Karpas-422 (cell line): ENCODE measurements around the gene CABLES1. TPM values are rescaled to one million over a fixed set of nuclear protein-coding genes. Genes with fewer than 3 reads are reported as not detected.
A peak's percentile ranks its signal among the peaks of the same experiment; 100 is the strongest.

ENCODE experiments used
- DNase-seq: peaks from one replicate; pipeline ENCODE4 v3.0.0-alpha.2; 2015
- H2AFZ ChIP-seq: fragments of 200-600 bp; sonication (generic); 2 replicates; pipeline ENCODE4 v1.6.1; 2014; ENCODE audit warnings: antibody characterized with exemption, low read length, mixed read lengths
- H3K27ac ChIP-seq: fragments of 200-600 bp; sonication (generic); 2 replicates; pipeline ENCODE4 v1.5.1; 2014; ENCODE audit warnings: mild to moderate bottlenecking, low read length, moderate library complexity
- H3K27me3 ChIP-seq: fragments of 200-600 bp; sonication (generic); 2 replicates; pipeline ENCODE4 v1.6.1; 2014; ENCODE audit warnings: low read length, mixed read lengths
- H3K36me3 ChIP-seq: fragments of 200-600 bp; sonication (generic); 2 replicates; pipeline ENCODE4 v1.6.1; 2014; ENCODE audit warnings: low read length, mixed read lengths; ENCODE audit not compliant: insufficient read depth
- H3K4me1 ChIP-seq: fragments of 200-600 bp; sonication (generic); 2 replicates; pipeline ENCODE4 v1.6.1; 2014; ENCODE audit warnings: mild to moderate bottlenecking, low read length, mixed read lengths
- H3K4me2 ChIP-seq: fragments of 200-600 bp; sonication (generic); 2 replicates; pipeline ENCODE4 v1.6.1; 2014; ENCODE audit warnings: low read length, low read depth, mild to moderate bottlenecking; ENCODE audit not compliant: poor library complexity, severe bottlenecking
- H3K4me3 ChIP-seq: fragments of 200-600 bp; sonication (generic); 2 replicates; pipeline ENCODE4 v1.5.1; 2014; ENCODE audit warnings: mild to moderate bottlenecking, antibody characterized with exemption, low read length, mixed read lengths
- H3K79me2 ChIP-seq: fragments of 200-600 bp; sonication (generic); 2 replicates; pipeline ENCODE4 v1.6.1; 2014; ENCODE audit warnings: mild to moderate bottlenecking, low read length, mixed read lengths
- H3K9ac ChIP-seq: fragments of 200-600 bp; sonication (generic); 2 replicates; pipeline ENCODE4 v1.6.0; 2014; ENCODE audit warnings: low read length
- H3K9me2 ChIP-seq: fragments of 200-600 bp; sonication (generic), shearing (Covaris generic); replicated peaks from 2 replicates; pipeline ENCODE4 v1.6.0; 2014; ENCODE audit warnings: mild to moderate bottlenecking, low read length, moderate library complexity; ENCODE audit not compliant: insufficient read depth
- H3K9me3 ChIP-seq: fragments of 300-700, 200-600 bp; sonication (generic); 2 replicates; pipeline ENCODE4 v1.6.1; 2014; ENCODE audit warnings: low read length, mixed read lengths
- H4K20me1 ChIP-seq: fragments of 200-600 bp; sonication (generic); 2 replicates; pipeline ENCODE4 v1.6.1; 2014; ENCODE audit warnings: mild to moderate bottlenecking, antibody characterized with exemption, low read length, low read depth; ENCODE audit not compliant: insufficient read depth
- total RNA-seq: library from RNA; depleted of rRNA; stranded (reverse); fragments of >200 nt; shearing (Covaris generic); gene quantifications from 2 replicates; pipeline ENCODE4 v1.2.3, GENCODE V29; 2014; ENCODE audit warnings: low replicate concordance

Gene CABLES1
- total RNA-seq, 1 experiment from 2014 or later: not detected

DNA sequence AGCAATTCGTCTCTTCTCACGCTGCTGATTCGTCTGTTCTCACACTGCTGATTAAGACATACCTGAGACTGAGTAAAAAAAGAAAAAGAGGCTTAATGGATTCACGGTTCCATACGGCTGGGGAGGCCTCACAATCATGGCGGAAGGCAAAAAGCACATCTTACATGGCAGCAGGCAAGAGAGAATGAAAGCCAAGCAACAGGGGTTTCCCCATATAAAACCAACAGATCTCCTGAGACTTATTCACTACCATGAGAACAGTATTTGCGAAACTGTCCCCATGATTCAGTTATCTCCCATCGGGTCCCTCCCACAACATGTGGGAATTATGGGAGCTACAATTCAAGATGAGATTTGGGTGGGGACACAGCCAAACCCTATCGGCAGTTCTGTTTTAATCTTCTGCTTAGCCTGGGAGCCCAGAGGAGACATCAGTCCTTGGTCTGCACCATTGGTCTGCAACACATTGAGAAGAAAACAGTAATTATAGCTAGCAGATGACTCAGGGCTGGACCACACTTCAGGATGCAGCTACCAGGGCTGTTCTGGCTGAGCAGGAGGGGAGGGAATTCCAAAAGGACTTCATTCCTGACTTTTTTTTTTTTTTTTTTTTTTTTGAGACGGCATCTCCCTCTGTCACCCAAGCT, 69.4 kb downstream of the CABLES1 start:
- Histone ChIP-seq H3K4me3 (no peak overlapping the region), H3K9ac (no peak overlapping the region), H4K20me1 (no peaks in the 10 kb centered on the region), H3K9me2 (no peaks in the 10 kb centered on the region), H3K36me3 (no peaks in the 10 kb centered on the region), H3K4me1 (peaks cover 8% of the 10 kb centered on the region), H3K9me3 (no peaks in the 10 kb centered on the region), H3K4me2 (no peak overlapping the region), H3K27ac (no peak overlapping the region), H3K79me2 (no peaks in the 10 kb centered on the region), H3K27me3 (no peaks in the 10 kb centered on the region), H2AFZ (no peak overlapping the region)
- DNase-seq: no peak

DNA sequence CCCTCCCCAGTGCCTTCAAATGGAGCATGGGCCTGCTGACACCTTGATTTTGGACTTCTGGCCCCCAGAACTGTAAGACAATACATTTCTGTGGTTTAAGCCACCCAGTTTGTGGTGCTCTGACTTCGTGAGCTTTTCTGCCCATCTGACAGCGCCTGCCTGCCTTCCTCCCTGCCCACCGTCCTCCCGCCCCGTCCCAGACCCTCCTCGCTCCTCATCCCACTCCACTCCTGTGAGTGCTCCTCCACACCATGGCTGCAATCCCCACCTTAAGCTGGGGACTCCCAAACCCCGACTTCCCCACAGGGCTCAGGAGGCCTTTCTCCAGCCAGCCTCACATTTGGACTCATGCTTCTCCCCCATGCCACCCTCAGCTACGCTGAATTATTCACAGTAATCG, 70.7 kb downstream of the CABLES1 start:
- Histone ChIP-seq H3K27me3 (no peaks in the 10 kb centered on the region), H3K36me3 (no peaks in the 10 kb centered on the region), H3K27ac (no peak overlapping the region), H3K4me1 (peaks cover 2% of the 10 kb centered on the region), H3K9me2 (no peaks in the 10 kb centered on the region), H3K4me3 (no peak overlapping the region), H3K9ac (no peak overlapping the region), H3K9me3 (no peaks in the 10 kb centered on the region), H2AFZ (no peak overlapping the region), H3K79me2 (no peaks in the 10 kb centered on the region), H4K20me1 (no peaks in the 10 kb centered on the region), H3K4me2 (no peak overlapping the region)
- no peak for DNase-seq

GRCh38 chr18:23207191-23207955, 72.1 kb downstream of the CABLES1 start:
- H3K9ac ChIP-seq: no peak overlapping the region
- no peaks in the 10 kb centered on the region for H3K36me3 ChIP-seq
- no peaks in the 10 kb centered on the region for H3K27me3 ChIP-seq
- peak; percentile 77 for DNase-seq
- peaks cover 7% of the 10 kb centered on the region for H3K4me1 ChIP-seq
- no peak overlapping the region for H3K4me2 ChIP-seq
- no peak overlapping the region for H3K4me3 ChIP-seq
- H2AFZ ChIP-seq: no peak overlapping the region
- no peaks in the 10 kb centered on the region for H3K9me2 ChIP-seq
- H3K9me3 ChIP-seq: no peaks in the 10 kb centered on the region
- H4K20me1 ChIP-seq: no peaks in the 10 kb centered on the region
- H3K79me2 ChIP-seq: no peaks in the 10 kb centered on the region
- no peak overlapping the region for H3K27ac ChIP-seq

- H3K27ac ChIP-seq: no peak overlapping the region
- H4K20me1 ChIP-seq: no peaks in the 10 kb centered on the region
- H3K4me1 ChIP-seq: peaks cover 7% of the 10 kb centered on the region
- H3K9ac ChIP-seq: no peak overlapping the region
- H3K9me2 ChIP-seq: no peaks in the 10 kb centered on the region
- H3K79me2 ChIP-seq: no peaks in the 10 kb centered on the region
- H2AFZ ChIP-seq: no peak overlapping the region
- H3K4me2 ChIP-seq: no peak overlapping the region
- no peak overlapping the region for H3K4me3 ChIP-seq
- no peaks in the 10 kb centered on the region for H3K27me3 ChIP-seq
- no peaks in the 10 kb centered on the region for H3K36me3 ChIP-seq
- DNase-seq: no peak
- H3K9me3 ChIP-seq: no peaks in the 10 kb centered on the region
These were observed 72.7 kb downstream of the CABLES1 start for GRCh38 chr18:23207994-23208393.

DNA sequence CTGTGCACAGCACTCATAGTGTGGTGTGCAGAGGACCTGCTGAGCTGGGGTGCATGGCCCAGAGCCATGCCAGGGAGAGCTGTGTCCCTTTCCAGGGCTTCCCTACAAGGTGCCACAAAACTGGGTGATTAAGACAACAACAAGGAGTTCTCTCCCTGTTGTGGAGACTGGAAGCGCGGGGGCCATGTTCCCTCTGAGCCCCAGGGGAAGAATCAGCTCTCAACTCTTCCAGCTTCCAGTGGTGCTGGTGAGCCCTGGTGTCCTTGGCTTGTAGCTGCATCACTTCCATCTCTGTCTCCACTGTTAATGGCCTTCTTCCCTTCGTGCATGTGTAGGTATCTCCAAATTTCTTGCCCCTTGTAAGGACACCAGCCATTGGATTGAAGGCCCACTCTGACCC, 73.3 kb downstream of the CABLES1 start:
- Histone ChIP-seq H3K9ac (no peak overlapping the region), H3K36me3 (no peaks in the 10 kb centered on the region), H3K4me2 (no peak overlapping the region), H3K79me2 (no peaks in the 10 kb centered on the region), H4K20me1 (no peaks in the 10 kb centered on the region), H3K4me3 (no peak overlapping the region), H2AFZ (no peak overlapping the region), H3K9me2 (no peaks in the 10 kb centered on the region), H3K9me3 (no peaks in the 10 kb centered on the region), H3K27me3 (no peaks in the 10 kb centered on the region), H3K27ac (no peak overlapping the region), H3K4me1 (peaks cover 7% of the 10 kb centered on the region)
- DNase-seq: no peak

GRCh38 chr18:23209031-23209430, 73.7 kb downstream of the CABLES1 start:
- DNase-seq: no peak
- Histone ChIP-seq H2AFZ (no peak overlapping the region), H3K79me2 (no peaks in the 10 kb centered on the region), H4K20me1 (no peaks in the 10 kb centered on the region), H3K27ac (no peak overlapping the region), H3K9me3 (no peaks in the 10 kb centered on the region), H3K36me3 (no peaks in the 10 kb centered on the region), H3K4me3 (no peak overlapping the region), H3K9me2 (no peaks in the 10 kb centered on the region), H3K4me2 (no peak overlapping the region), H3K27me3 (no peaks in the 10 kb centered on the region), H3K4me1 (peaks cover 7% of the 10 kb centered on the region), H3K9ac (no peak overlapping the region)

- Histone ChIP-seq H3K4me3 (no peak overlapping the region), H3K9me3 (no peaks in the 10 kb centered on the region), H3K27me3 (no peaks in the 10 kb centered on the region), H3K9ac (no peak overlapping the region), H3K36me3 (no peaks in the 10 kb centered on the region), H3K9me2 (no peaks in the 10 kb centered on the region), H4K20me1 (no peaks in the 10 kb centered on the region), H3K27ac (no peak overlapping the region), H3K79me2 (no peaks in the 10 kb centered on the region), H2AFZ (no peak overlapping the region), H3K4me2 (no peak overlapping the region), H3K4me1 (peaks cover 7% of the 10 kb centered on the region)
- DNase-seq: no peak
These were observed 74.5 kb downstream of the CABLES1 start for GRCh38 chr18:23209796-23210195.

DNA sequence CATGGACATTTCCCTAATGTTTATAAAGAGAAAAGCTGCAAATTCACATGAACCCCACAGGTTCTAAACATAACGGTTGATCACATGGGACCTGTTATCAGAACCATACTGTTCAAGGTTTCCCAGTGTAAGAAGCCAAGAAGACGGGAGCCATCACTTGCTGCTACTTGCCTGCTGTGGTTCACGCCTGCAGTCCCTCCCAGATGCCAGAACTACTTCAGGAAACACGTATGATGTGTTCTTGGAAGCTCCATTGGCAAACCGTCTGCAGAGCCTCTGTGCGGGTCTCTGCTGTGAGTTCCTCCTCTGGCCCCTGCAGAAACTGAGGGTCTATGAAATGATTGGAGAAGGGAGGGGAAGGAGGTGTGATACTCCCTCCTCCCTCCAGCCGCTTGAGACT, 75.2 kb downstream of the CABLES1 start:
- DNase-seq: no peak
- Histone ChIP-seq H3K36me3 (no peaks in the 10 kb centered on the region), H3K4me1 (peaks cover 7% of the 10 kb centered on the region), H2AFZ (no peak overlapping the region), H3K27me3 (no peaks in the 10 kb centered on the region), H3K9me3 (no peaks in the 10 kb centered on the region), H3K9ac (no peak overlapping the region), H3K9me2 (no peaks in the 10 kb centered on the region), H4K20me1 (no peaks in the 10 kb centered on the region), H3K79me2 (no peaks in the 10 kb centered on the region), H3K27ac (no peak overlapping the region), H3K4me3 (no peak overlapping the region), H3K4me2 (no peak overlapping the region)
